GM18907 (cell line): ENCODE results near the gene TTC22.
"Not testable (repeated sequence)": the region's sequence is repeated elsewhere in the genome, so short reads cannot be mapped to it uniquely, and the experiment has no call there.

ENCODE experiments used
- ATAC-seq: cut with Tn5 transposase; IDR thresholded peaks from one replicate; pipeline ENCODE4 v1.9.1; 2021; ENCODE audit warnings: mild to moderate bottlenecking, moderate library complexity; ENCODE audit not compliant: unreplicated experiment

The TTC22 gene

GRCh38 chr1:54791880-54792522 lies 9.1 kb downstream of the TTC22 start:
- no peak for ATAC-seq

GRCh38 chr1:54788459-54788858 lies 12.7 kb downstream of the TTC22 start:
- no peak for ATAC-seq

- ATAC-seq: no peak
Observed at GRCh38 chr1:54787604-54788003, 13.5 kb downstream of the TTC22 start.

GRCh38 chr1:54786778-54787177 lies 14.3 kb downstream of the TTC22 start:
- ATAC-seq: no peak

- no peak for ATAC-seq
Observed at GRCh38 chr1:54784066-54784465, 17.1 kb downstream of the TTC22 start.

GRCh38 chr1:54782588-54782987 lies 18.5 kb downstream of the TTC22 start:
- no peak for ATAC-seq

GRCh38 chr1:54782156-54782555 lies 19.0 kb downstream of the TTC22 start:
- ATAC-seq: no peak

- no peak for ATAC-seq
Observed at GRCh38 chr1:54781023-54781723, 19.9 kb downstream of the TTC22 start.

GRCh38 chr1:54777431-54777830 lies 23.7 kb downstream of the TTC22 start:
- no peak for ATAC-seq

- ATAC-seq: no peak
Observed at GRCh38 chr1:54777011-54777410, 24.1 kb downstream of the TTC22 start.

GRCh38 chr1:54775828-54776721 lies 25.0 kb downstream of the TTC22 start:
- ATAC-seq: not testable (repeated sequence)

- no peak for ATAC-seq
Observed at GRCh38 chr1:54774820-54775498, 26.2 kb downstream of the TTC22 start.

GRCh38 chr1:54772951-54773350 lies 28.2 kb downstream of the TTC22 start:
- ATAC-seq: no peak

GRCh38 chr1:54768093-54768492 lies 33.0 kb downstream of the TTC22 start:
- no peak for ATAC-seq

GRCh38 chr1:54767526-54767925 lies 33.6 kb downstream of the TTC22 start:
- no peak for ATAC-seq

- no peak for ATAC-seq
Observed at GRCh38 chr1:54766726-54767125, 34.4 kb downstream of the TTC22 start.

- ATAC-seq: peak; percentile 23
Observed at GRCh38 chr1:54764922-54765561, 36.1 kb downstream of the TTC22 start.

GRCh38 chr1:54764133-54764921 lies 36.8 kb downstream of the TTC22 start, which contains the start of gene PARS2:
TSS of gene PARS2 (minus strand) at chr1:54764523. CDS start at chr1:54759161, 5,362 bp downstream.
- peak; percentile 93 for ATAC-seq

- no peak for ATAC-seq
Observed at GRCh38 chr1:54763816-54764132, 37.3 kb downstream of the TTC22 start.
